Mucosa of rectum (tissue), 2 donors: Measurements from ENCODE around the gene FKBP2.

Experiments
- H3K27ac ChIP-seq, 2 donors: one replicate each; pipeline ENCODE4 v1.7.0; 2013; ENCODE audit warnings: inconsistent platforms in 2 of 2, low read depth in 2 of 2, low read length in 2 of 2
- H3K27me3 ChIP-seq, 2 donors: one replicate each; pipeline ENCODE4 v1.7.0; 2013; ENCODE audit warnings: low read length in 2 of 2; ENCODE audit not compliant: control insufficient read depth in 2 of 2, insufficient read depth in 2 of 2
- H3K36me3 ChIP-seq, 2 donors: one replicate each; pipeline ENCODE4 v1.7.0; 2013; ENCODE audit warnings: low read length in 2 of 2; ENCODE audit not compliant: control insufficient read depth in 2 of 2, insufficient read depth in 2 of 2
- H3K4me1 ChIP-seq, 2 donors: one replicate each; pipeline ENCODE4 v1.7.0; 2013; ENCODE audit warnings: low read length in 2 of 2, mild to moderate bottlenecking in 1 of 2; ENCODE audit not compliant: control insufficient read depth in 2 of 2, insufficient read depth in 2 of 2
- H3K4me3 ChIP-seq, 2 donors: one replicate each; pipeline ENCODE4 v1.7.0; 2013; ENCODE audit warnings: low read length in 2 of 2
- H3K9ac ChIP-seq, 2 donors: one replicate each; pipeline ENCODE4 v1.7.0; 2013; ENCODE audit warnings: low read length in 2 of 2, low read depth in 1 of 2, mild to moderate bottlenecking in 1 of 2
- H3K9me3 ChIP-seq, 2 donors: one replicate each; pipeline ENCODE4 v1.7.0; 2013; ENCODE audit warnings: low read length in 2 of 2; ENCODE audit not compliant: control insufficient read depth in 2 of 2
- donor health status: healthy.
- donor health status: Normal muscosa, but diverticular disease.

FKBP2 gene

GRCh38 chr11:64247729-64248531, 7.0 kb downstream of the FKBP2 start:
- Histone ChIP-seq H3K9ac (peak overlapping the region; percentile 86 to 89), H3K36me3 (peaks cover 7% of the 10 kb centered on the region in 2 donors), H3K27ac (peak overlapping the region; percentile 92 to 95), H3K4me3 (peak overlapping the region; percentile 95 to 97), H3K27me3 (no peaks in the 10 kb centered on the region), H3K4me1 (peaks cover 35 to 42% of the 10 kb centered on the region in 2 donors), H3K9me3 (no peaks in the 10 kb centered on the region)

- Histone ChIP-seq H3K4me3 (no peak overlapping the region), H3K9me3 (no peaks in the 10 kb centered on the region), H3K27me3 (no peaks in the 10 kb centered on the region), H3K36me3 (peaks cover 1 to 2% of the 10 kb centered on the region in 2 donors), H3K27ac (no peak overlapping the region), H3K4me1 (peaks cover 38 to 42% of the 10 kb centered on the region in 2 donors), H3K9ac (no peak overlapping the region)
These were observed 7.7 kb downstream of the FKBP2 start for GRCh38 chr11:64248578-64248977.

GRCh38 chr11:64249038-64249437, 8.1 kb downstream of the FKBP2 start:
- H3K9ac ChIP-seq = no peak overlapping the region
- peaks cover 41 to 42% of the 10 kb centered on the region in 2 donors for H3K4me1 ChIP-seq
- H3K4me3 ChIP-seq = no peak overlapping the region
- H3K9me3 ChIP-seq = no peaks in the 10 kb centered on the region
- H3K27ac ChIP-seq = no peak overlapping the region
- H3K36me3 ChIP-seq = no peaks in the 10 kb centered on the region
- no peaks in the 10 kb centered on the region for H3K27me3 ChIP-seq

- Histone ChIP-seq H3K27me3 (no peaks in the 10 kb centered on the region), H3K36me3 (peaks cover 4% of the 10 kb centered on the region in 2 donors), H3K9me3 (no peaks in the 10 kb centered on the region), H3K9ac (no peak overlapping the region), H3K27ac (no peak overlapping the region), H3K4me1 (peaks cover 41 to 42% of the 10 kb centered on the region in 2 donors), H3K4me3 (no peak overlapping the region)
These were observed 8.9 kb downstream of the FKBP2 start for GRCh38 chr11:64249563-64250414.

- Histone ChIP-seq H3K9me3 (no peaks in the 10 kb centered on the region), H3K27ac (no peak overlapping the region), H3K4me1 (peaks cover 35 to 36% of the 10 kb centered on the region in 2 donors), H3K4me3 (peak overlapping the region; percentile 73), H3K36me3 (peaks cover 11% of the 10 kb centered on the region in 2 donors), H3K27me3 (no peaks in the 10 kb centered on the region), H3K9ac (peak overlapping the region in 1 of 2 donors; percentile 76)
These were observed 9.6 kb downstream of the FKBP2 start for GRCh38 chr11:64250415-64251015.

- peak within 1 kb of the TSS; percentile 84 to 93 for H3K9ac ChIP-seq
- H3K27ac ChIP-seq = peak within 1 kb of the TSS; percentile 85 to 86
- H3K4me1 ChIP-seq = peaks cover 30% of the 10 kb centered on the region in 2 donors
- H3K36me3 ChIP-seq = peaks cover 17% of the 10 kb centered on the region in 2 donors
- H3K4me3 ChIP-seq = peak within 1 kb of the TSS; percentile 81 to 85
- no peaks in the 10 kb centered on the region for H3K9me3 ChIP-seq
- no peaks in the 10 kb centered on the region for H3K27me3 ChIP-seq
These were observed 10.3 kb downstream of the FKBP2 start, which contains the start of gene PLCB3 for GRCh38 chr11:64251016-64251752. Gene PLCB3 (plus strand): TSS chr11:64251530. CDS start chr11:64251650, 120 bp downstream.

GRCh38 chr11:64251753-64252002, 10.8 kb downstream of the FKBP2 start:
- Histone ChIP-seq H3K9me3 (no peaks in the 10 kb centered on the region), H3K4me3 (peak overlapping the region; percentile 81 to 85), H3K27me3 (no peaks in the 10 kb centered on the region), H3K4me1 (peaks cover 30% of the 10 kb centered on the region in 2 donors), H3K27ac (peak overlapping the region; percentile 85 to 86), H3K9ac (peak overlapping the region; percentile 84 to 93), H3K36me3 (peaks cover 22% of the 10 kb centered on the region in 2 donors)

- H3K4me1 ChIP-seq = peaks cover 26 to 30% of the 10 kb centered on the region in 2 donors
These were observed 11.3 kb downstream of the FKBP2 start for GRCh38 chr11:64252003-64252872.

GRCh38 chr11:64253043-64253442, 12.1 kb downstream of the FKBP2 start:
- H3K9ac ChIP-seq = peak overlapping the region in 1 of 2 donors; percentile 57
- H3K36me3 ChIP-seq = peaks cover 22 to 27% of the 10 kb centered on the region in 2 donors
- H3K9me3 ChIP-seq = no peaks in the 10 kb centered on the region
- H3K4me3 ChIP-seq = peak overlapping the region; percentile 37 to 81
- H3K4me1 ChIP-seq = peaks cover 20 to 25% of the 10 kb centered on the region in 2 donors
- H3K27me3 ChIP-seq = no peaks in the 10 kb centered on the region
- peak overlapping the region in 1 of 2 donors; percentile 85 for H3K27ac ChIP-seq

More at GRCh38 chr11:64252003-64252872, 11.3 kb downstream of the FKBP2 start:
- peak overlapping the region; percentile 85 to 86 for H3K27ac ChIP-seq
- H3K36me3 ChIP-seq = peaks cover 22 to 23% of the 10 kb centered on the region in 2 donors
- H3K27me3 ChIP-seq = no peaks in the 10 kb centered on the region
- peak overlapping the region; percentile 84 to 93 for H3K9ac ChIP-seq
- no peaks in the 10 kb centered on the region for H3K9me3 ChIP-seq
- peak overlapping the region; percentile 81 to 85 for H3K4me3 ChIP-seq
